Measurements from ENCODE around the gene TIFAB.

- TF ChIP-seq CTCF (IDR thresholded peaks at IDR 0.05) (no peak), POLR2A (IDR thresholded peaks at IDR 0.05) (no peak)
Measured at GRCh38 chr5:135498637-135498995, 46.5 kb upstream of the TIFAB start.
